ENCODE measurements around the gene WNT4. TPM values are rescaled to one million over a fixed set of nuclear protein-coding genes. Genes with fewer than 3 reads are reported as not detected.
A peak's percentile ranks its signal among the peaks of the same experiment; 100 is the strongest.

The WNT4 gene
- total RNA-seq, 3 donors from 2014 or later = 1.2 to 4.5 (median 2.5) TPM

DNA sequence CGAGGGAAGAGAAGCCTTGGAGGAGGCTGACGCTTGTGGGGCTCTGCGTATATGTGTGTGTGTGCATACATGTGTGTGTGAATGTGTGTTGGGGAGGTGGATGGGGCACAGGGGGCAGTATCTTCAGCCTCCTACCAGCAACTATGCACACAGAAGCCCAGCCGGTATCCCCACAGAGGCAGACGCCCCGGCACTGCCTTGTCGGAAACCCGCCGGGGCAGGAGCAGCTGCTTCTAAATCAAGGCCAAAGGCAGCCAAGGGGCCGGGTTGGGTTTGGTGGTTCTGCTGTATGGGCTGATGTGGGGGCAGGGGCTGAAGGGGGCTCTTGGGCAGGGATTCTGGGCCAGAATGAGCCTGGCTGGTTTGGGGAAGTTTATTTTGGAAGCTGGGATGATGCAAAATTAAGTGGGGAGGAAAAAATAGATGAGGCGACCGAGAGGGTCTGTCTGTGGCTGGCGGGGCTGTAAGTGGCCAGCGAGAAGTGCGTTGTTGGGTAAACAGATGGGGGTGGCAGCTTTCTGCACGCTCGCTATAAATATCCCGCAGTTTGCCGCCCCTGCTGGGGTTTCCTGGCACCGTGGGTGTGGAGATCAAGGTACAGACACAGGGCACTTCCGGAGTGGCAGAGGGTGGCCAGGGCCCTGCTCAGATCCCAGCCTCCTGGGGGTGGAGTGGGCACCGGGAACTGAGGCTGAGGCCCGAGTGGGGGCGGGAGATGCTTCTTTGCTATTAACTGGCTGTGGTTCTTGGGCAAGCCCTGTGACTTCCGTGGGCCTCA is 11.0 kb upstream of the WNT4 start:
- Histone ChIP-seq H3K4me1 (ENCODE audit: low read depth) (no peaks in the 10 kb centered on the region), H3K36me3 (ENCODE audit: low read depth) (no peaks in the 10 kb centered on the region), H3K4me3 (no peak overlapping the region), H3K9me3 (no peaks in the 10 kb centered on the region)
- DNase-seq = peak in 2 of 3 donors; percentile 32 to 36
- peak; percentile 81 for ATAC-seq
- intact Hi-C loops (cut with DNase I, micrococcal nuclease) = no loop called here
- TF ChIP-seq, protein P1, sequence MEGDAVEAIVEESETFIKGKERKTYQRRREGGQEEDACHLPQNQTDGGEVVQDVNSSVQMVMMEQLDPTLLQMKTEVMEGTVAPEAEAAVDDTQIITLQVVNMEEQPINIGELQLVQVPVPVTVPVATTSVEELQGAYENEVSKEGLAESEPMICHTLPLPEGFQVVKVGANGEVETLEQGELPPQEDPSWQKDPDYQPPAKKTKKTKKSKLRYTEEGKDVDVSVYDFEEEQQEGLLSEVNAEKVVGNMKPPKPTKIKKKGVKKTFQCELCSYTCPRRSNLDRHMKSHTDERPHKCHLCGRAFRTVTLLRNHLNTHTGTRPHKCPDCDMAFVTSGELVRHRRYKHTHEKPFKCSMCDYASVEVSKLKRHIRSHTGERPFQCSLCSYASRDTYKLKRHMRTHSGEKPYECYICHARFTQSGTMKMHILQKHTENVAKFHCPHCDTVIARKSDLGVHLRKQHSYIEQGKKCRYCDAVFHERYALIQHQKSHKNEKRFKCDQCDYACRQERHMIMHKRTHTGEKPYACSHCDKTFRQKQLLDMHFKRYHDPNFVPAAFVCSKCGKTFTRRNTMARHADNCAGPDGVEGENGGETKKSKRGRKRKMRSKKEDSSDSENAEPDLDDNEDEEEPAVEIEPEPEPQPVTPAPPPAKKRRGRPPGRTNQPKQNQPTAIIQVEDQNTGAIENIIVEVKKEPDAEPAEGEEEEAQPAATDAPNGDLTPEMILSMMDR (IDR thresholded peaks at IDR 0.05) = no peak

DNA sequence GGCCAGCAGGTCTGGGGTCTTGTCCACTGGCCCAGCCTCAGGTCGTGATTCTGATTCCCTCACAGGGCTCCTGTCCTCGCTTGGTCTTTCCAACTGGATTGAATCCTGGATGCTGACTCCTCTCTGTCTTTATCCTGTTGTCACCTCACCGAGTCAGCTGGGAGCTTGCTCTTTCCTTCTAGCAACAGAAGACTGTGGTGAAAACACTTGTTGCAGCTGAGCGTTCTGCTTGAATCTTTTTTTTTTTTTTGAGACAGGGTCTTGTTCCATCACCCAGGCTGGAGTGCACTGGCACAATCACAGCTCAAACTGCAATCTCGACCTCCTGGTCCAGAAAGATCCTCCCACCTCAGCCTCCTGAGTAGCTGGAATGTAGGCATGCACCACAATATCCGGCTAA is 8.0 kb upstream of the WNT4 start:
- Histone ChIP-seq H3K4me3 (no peak overlapping the region), H3K4me1 (ENCODE audit: low read depth) (no peaks in the 10 kb centered on the region), H3K36me3 (ENCODE audit: low read depth) (no peaks in the 10 kb centered on the region), H3K9me3 (no peaks in the 10 kb centered on the region)
- no peak for DNase-seq
- TF ChIP-seq, protein P1 (IDR thresholded peaks at IDR 0.05) = no peak
- intact Hi-C loops (cut with DNase I, micrococcal nuclease) = no loop called here
- no peak for ATAC-seq

DNA sequence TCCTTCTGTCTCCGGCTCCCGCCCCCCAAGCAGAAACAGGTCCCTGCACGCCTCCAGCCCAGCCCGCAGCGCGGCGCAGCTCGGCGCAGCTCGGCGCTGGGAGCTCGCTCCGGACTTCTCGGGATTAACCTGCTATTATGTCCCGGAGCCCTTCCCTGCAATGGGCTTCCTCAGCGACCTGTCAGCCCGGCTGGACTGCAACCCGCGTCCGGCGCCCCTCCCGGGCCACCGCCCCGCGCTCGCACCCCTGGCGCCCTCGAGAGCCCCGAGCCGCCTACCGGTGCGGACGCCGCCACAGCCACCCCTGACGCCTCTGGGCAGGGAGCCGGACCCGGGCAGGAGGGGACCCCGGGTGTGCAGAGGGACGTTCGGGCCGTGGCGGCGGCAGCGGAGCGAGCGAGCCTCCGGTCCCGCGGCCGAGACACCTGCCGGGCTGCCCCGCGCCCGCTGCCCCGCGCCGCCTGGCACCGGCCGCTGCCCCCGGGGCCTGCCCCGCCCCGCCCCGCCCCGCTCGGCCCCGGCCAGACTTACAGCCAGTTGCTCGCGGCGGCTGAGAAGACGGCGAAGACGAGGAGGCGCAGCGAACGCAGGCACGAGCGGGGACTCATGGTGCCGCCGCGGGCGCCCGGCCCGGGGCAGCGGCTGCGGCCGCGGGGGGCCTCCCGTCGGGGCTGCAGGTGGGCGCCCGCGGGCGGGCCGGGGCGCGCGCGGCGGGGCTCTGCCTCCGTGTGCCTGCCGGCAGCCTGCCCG is 407 bp downstream of the WNT4 start:
- no peaks in the 10 kb centered on the region for H3K36me3 ChIP-seq (ENCODE audit: low read depth)
- H3K9me3 ChIP-seq = no peaks in the 10 kb centered on the region
- ATAC-seq (peak; percentile 53), DNase-seq (peak in 2 of 3 donors; percentile 31 to 56)
- TF ChIP-seq, protein P1 (IDR thresholded peaks at IDR 0.05) = no peak
- H3K4me1 ChIP-seq (ENCODE audit: low read depth) = peaks cover 16% of the 10 kb centered on the region
- intact Hi-C loops (cut with DNase I, micrococcal nuclease) = no loop called here
- no peak overlapping the region for H3K4me3 ChIP-seq

DNA sequence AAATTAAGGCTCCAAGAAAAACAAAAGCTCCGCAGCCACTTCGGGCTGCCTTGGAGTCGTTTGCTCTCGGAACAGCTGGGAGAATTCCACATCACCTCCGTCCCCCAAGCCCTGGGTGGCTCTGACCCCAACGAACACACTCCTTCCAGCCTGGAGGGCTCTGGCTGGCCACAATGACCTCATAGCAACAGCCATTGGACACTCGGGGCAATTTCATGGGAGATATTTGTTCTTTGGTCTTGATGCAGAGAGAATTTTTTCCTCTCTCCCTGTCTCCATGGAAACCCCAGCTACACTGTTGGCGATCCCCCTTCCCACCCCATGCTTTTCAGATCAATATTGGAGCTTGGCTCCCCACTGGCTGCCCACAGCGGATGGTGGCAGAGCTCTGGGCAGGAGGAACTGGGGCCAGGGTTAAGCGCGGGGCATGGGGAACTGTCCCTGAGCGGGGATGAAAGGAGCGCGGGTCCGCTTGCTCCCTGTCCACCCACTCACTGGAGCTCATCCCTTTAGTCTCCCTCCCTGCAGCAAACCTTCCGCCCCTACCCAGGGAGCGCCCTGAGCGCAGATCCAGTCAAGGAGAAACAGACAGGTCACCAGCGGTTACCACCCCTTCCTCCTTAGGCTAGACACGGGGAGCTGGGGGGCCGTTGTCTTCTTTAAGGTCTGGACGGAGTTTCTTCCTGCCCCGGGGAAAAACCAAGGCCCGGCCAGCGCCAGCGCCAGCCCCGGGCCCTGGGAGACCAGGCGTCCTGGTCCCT is 1.2 kb downstream of the WNT4 start:
- Histone ChIP-seq H3K36me3 (ENCODE audit: low read depth) (no peaks in the 10 kb centered on the region), H3K4me3 (no peak overlapping the region), H3K4me1 (ENCODE audit: low read depth) (peaks cover 19% of the 10 kb centered on the region), H3K9me3 (no peaks in the 10 kb centered on the region)
- ATAC-seq = no peak
- intact Hi-C loops (cut with DNase I, micrococcal nuclease) = no loop called here
- DNase-seq = no peak
- TF ChIP-seq, protein P1 (IDR thresholded peaks at IDR 0.05) = no peak

DNA sequence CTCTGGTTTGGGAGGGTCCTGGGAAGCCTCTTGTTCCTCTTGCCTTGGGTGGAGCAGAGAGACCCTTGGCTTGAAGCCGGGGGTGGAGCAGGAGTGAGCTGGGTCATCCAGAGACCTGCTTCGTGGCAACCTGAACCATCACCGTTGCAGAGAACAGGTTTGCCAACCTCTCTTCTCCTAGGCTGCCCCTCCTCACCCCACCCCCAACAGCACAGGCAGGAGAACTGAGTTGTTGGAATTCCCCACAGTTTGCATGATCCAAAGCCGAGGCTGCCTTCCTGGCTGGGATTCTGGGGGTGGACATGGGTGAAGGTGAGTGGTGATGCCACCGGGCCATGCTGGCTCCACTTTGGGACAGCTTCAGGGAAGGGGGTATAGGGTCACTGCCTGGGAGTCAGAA is 2.2 kb downstream of the WNT4 start:
- ATAC-seq (no peak), DNase-seq (no peak)
- Histone ChIP-seq H3K4me1 (ENCODE audit: low read depth) (peaks cover 19% of the 10 kb centered on the region), H3K36me3 (ENCODE audit: low read depth) (no peaks in the 10 kb centered on the region), H3K4me3 (no peak overlapping the region), H3K9me3 (no peaks in the 10 kb centered on the region)
- TF ChIP-seq, protein P1 (IDR thresholded peaks at IDR 0.05) = no peak
- intact Hi-C loops (cut with DNase I, micrococcal nuclease) = no loop called here

Data from mucosa of descending colon (tissue), 3 donors.